HG03520 (cell line): ENCODE results near the gene CHD8.
"Not testable (repeated sequence)": the region's sequence is repeated elsewhere in the genome, so short reads cannot be mapped to it uniquely, and the experiment has no call there.

Experiments used
- ATAC-seq: cut with Tn5 transposase; IDR thresholded peaks from one replicate; pipeline ENCODE4 v1.9.1; 2021; ENCODE audit warnings: mild to moderate bottlenecking, moderate library complexity; ENCODE audit not compliant: unreplicated experiment

CHD8 gene, protein sequence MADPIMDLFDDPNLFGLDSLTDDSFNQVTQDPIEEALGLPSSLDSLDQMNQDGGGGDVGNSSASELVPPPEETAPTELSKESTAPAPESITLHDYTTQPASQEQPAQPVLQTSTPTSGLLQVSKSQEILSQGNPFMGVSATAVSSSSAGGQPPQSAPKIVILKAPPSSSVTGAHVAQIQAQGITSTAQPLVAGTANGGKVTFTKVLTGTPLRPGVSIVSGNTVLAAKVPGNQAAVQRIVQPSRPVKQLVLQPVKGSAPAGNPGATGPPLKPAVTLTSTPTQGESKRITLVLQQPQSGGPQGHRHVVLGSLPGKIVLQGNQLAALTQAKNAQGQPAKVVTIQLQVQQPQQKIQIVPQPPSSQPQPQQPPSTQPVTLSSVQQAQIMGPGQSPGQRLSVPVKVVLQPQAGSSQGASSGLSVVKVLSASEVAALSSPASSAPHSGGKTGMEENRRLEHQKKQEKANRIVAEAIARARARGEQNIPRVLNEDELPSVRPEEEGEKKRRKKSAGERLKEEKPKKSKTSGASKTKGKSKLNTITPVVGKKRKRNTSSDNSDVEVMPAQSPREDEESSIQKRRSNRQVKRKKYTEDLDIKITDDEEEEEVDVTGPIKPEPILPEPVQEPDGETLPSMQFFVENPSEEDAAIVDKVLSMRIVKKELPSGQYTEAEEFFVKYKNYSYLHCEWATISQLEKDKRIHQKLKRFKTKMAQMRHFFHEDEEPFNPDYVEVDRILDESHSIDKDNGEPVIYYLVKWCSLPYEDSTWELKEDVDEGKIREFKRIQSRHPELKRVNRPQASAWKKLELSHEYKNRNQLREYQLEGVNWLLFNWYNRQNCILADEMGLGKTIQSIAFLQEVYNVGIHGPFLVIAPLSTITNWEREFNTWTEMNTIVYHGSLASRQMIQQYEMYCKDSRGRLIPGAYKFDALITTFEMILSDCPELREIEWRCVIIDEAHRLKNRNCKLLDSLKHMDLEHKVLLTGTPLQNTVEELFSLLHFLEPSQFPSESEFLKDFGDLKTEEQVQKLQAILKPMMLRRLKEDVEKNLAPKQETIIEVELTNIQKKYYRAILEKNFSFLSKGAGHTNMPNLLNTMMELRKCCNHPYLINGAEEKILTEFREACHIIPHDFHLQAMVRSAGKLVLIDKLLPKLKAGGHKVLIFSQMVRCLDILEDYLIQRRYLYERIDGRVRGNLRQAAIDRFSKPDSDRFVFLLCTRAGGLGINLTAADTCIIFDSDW (N-terminal part only)

DNA sequence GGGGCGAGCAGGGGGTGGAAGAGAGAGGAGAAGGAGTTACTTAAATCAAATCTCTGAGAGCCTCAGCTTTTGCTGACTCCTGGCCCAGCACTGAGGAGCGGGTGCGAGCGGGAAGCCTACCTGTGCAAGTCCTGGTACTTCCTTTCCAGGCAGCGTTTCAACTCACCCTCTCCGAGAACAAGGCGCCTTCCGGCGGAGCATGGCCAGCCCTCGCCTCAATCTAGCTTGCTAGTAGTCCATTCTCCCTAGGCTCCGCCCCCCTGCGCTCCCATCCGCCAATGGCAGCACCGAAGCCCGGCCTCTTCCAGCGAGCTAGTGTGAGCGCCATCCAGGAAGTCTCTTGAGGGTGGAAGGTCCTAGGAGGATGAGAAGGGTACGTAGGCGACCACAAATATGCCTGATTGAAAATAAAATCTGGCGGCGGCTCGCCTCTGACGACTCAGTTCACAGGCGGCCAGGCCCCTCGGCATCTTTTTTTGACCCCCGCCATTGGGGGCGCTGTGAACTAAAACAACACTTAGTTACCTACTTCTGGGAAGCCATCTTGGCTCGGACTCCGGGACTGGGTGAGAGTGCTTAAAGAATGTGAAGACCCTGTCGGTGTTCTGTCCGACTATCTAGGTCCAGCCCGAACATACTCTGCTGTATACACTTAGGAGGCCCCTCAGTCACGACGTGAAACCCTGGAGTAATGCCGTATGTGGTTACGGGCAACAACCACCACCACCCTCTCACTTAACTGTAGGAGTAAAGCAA is at the start of gene CHD8:
Gene CHD8, minus strand, starts transcription at position 212 of the 756 bp plus-strand sequence. CDS start 24,480 bp downstream, outside the sequence.
- peak; percentile 95 for ATAC-seq

DNA sequence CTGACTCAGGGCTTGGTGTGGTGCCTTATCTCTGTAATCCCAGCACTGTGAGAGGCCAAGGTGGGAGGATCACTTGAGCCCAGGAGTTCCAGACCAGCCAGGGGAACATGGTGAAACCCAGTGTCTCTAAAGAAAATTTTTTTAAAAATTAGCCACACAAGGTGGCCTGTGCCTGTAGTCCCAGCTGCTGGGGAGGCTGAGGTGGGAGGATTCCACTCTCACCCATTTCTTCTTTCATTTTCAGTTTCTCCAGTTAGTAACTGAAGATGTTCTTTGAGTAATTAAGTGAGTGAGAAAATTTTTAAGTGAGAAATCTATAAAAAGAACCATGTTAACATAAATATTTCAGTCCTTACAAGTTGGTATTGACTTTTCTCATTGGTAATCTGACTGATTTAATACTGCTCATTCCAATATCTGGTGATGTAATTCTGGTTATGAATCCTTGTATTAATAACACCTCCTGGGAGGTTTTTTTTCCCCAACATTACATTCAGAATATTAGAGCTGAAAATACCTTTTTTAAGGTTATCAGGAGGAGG is 49.2 kb upstream of the CHD8 start:
- ATAC-seq: no peak

DNA sequence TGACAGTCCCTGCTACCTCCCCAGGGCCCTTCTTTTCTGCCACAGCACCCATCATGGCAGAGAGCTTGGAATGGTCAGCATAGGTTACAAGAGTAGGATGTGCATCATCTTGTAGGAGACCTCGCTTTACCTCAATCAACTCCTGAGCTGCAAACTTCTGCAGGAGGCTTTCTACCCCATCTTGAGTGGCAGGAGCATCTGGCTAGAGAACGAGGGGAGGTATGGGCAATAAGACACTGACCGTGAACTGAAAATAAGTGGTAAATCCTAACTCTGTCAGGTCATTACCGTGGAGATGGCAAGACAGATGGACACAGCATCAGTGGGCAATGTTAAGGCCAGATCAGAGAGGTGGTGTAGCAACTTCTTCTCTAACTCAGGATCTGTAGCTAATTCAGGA is 47.5 kb upstream of the CHD8 start:
- no peak for ATAC-seq

DNA sequence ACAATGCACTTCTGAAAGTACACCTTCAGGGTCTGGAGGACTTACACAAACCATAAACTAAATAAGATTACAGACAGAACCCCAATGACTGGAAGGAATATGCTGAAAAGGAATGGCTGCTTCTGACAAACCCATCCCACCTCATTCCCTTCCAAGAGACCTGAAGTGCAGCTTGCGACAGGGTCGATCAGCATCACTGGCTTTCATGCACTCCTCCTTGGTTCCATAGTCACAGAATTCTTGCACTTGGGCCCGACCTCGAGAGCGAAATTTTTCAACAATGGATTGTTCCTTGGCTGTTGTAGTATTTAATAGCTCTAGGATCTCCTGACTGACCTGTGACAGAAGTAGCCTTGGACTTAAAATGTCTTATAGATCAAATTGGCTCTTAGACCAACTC is 45.6 kb upstream of the CHD8 start:
- no peak for ATAC-seq

DNA sequence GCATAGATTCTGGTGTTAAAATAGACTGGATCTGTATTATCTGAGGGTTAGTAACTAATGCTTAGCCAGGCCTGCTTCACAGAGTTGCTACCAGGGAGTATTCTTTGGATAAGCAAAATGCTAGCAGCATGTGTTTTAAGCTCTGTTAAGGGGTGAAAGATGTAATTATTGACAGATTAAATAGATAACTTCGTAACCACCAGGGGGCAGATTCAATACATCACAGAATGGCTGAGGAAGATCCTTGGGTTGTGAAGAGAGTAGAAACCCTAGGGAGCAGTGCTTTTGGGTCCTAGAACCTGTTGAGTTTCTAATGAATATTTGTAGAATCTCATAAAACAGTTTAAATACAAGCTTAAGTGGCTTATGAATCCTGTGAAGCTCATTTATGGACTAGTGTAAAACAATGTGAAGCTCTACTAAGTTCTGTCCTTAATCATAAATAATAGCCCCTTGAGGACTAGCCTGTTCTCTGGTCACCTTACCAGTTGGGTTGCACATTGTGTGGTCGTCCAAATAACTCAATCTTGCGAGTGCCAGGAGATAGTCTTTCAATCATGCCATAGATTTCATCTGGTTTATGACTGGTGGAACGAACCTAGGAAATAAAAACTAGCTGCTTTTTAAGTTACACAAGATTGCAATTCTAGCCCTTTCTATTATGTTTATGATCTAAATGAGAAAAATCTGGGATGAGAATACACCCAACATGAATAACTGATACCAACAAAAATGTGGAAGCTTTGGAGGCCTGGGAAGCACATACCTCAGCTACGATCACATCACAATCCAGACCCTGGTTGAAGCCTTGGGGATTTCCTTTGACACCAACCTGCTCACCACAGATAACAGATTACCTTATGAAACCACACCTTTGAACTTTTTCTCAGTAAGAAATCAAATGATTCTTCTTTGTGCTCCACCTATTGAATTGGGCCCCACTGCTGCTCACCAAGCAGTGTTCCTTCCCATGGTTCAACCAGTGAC is 42.9 kb upstream of the CHD8 start:
- ATAC-seq: no peak

DNA sequence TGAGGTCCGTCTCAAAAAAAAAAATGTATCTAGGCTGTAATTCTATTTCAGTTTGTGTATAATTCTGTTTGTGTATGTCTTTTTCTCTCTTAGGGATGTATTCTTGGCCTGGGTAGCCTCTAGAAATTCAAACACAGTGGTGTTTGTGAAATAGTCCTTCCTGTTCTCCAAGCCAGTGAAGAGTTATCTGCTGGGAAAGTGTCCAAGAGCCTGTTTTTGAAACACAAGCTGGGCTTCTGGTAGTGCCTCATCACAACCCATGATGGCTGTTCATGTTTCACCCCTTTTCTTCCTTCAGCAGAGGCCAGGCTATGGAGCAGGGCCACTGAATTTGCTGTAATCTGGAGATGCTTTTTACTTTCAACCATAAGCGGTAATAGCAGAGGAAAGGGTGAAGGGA is 40.5 kb upstream of the CHD8 start:
- ATAC-seq: no peak

DNA sequence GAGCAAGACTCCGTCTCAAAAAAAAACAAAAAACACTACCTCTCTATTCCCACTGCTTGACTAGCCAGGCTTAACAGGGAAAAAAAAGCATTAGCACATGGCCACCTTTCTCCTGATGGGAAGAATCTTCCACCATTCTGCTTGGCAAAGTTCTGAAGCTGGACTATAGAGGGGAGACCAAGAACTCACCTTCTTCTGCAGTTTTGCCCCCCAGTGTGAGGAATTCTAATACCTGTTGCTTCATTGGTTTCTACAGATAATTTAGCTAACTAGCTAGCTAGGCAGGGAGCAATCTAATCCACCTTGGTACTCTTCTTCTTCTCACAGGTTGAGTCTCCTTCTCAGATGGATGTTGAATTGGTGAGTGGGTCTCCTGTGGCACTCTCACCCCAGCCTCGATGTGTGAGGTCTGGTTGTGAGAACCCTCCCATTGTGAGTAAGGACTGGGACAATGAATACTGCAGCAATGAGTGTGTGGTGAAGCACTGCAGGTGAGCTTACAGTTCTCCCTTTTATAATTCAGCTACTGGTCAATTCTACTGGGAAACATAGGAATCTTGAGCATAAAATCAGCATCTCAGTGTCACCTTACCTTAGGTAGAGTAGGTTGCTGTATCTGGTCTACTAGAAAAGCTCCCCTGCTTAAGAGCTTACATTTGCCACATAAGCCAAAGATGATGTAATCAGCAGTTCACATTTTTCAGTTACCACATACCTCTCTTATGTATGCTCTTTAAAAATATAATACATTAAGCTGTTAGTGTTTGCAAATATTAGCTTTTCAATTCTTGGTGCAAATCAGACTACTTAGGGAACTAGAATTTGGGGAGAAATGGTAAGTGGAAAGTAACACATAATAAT is 39.2 kb upstream of the CHD8 start:
- ATAC-seq: no peak

DNA sequence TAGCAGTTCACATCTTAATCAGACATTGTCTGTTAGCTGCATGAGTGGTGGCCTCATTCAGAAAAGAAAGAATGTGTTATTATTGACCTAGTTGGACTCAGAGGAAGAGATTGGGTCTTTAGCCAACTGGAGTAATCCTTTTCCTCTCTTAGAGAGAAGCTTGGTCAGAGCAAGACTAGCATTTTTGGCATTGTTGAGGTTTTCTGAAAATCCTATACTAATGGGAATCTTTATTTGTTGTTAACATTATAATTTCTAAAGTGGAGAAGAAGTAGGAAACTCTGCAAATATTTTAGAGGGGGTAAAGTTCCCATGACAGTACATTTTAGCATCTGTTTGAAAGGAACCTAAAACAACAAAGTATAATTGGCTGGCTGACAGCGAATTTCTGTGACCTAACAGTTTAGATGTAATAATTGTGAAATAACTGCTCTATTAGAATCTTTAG is 30.7 kb upstream of the CHD8 start:
- no peak for ATAC-seq

DNA sequence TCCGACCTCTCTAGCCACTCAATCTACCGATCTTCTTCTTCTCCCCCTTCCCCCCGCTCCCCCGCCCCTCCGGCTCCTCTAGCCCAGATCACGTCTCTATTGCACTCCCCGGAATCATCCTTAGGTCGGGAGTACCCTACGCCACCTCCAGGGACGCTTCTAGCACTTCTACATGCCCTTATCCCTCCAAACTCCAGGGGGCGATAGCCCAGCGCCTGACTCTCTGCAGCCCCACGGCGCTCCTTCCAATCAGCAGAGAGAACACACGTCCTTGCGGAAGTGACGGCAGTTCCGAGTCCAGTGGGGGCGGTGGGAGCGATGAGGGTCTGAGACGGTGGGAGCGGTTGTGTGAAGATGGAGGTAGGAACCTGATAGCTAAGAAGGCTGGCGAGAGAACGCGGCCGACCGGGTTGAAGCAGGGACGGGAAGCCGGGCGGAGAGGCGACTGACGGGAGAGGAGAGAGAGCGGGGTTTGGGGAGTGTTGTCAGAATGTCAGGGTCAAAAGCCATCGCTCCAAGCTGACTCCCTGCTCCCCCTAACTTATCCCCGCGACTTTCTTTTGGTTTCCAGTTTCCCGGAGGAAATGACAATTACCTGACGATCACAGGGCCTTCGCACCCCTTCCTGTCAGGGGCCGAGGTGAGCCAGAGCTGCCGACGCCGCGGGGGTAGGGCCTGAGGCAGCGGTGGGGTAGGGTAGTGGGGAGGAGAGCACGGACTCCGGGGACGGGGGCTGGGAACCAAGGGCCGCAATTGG is 21.2 kb upstream of the CHD8 start, which contains the start of the genes RAB2B and TOX4:
Gene RAB2B, minus strand, starts transcription at position 35 of the 757 bp plus-strand sequence. CDS start 87 bp downstream, outside the sequence.
Gene TOX4, plus strand, starts transcription at position 271 of the 757 bp plus-strand sequence. Its CDS starts 84 bp downstream, at position 355.
- ATAC-seq: peak; percentile 99

DNA sequence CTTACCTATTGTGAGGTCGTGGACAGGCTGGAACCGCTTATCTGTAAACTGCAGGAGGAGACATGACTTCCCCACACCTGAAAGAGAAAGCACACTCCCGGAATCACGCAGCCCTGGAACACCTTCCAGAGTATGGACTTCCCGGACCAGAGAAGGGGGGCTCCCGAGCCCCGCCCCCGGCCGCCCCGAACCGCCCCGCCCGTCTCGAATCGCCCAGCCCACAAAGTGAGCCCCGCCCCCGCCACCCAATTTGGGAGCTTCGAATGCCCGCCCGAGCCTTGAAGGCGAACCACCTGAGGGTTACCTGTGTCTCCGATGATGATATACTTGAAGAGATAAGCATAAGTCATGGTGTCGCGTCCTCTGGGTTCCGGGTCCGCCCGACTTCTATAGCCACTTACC is 20.6 kb upstream of the CHD8 start:
- no peak for ATAC-seq

DNA sequence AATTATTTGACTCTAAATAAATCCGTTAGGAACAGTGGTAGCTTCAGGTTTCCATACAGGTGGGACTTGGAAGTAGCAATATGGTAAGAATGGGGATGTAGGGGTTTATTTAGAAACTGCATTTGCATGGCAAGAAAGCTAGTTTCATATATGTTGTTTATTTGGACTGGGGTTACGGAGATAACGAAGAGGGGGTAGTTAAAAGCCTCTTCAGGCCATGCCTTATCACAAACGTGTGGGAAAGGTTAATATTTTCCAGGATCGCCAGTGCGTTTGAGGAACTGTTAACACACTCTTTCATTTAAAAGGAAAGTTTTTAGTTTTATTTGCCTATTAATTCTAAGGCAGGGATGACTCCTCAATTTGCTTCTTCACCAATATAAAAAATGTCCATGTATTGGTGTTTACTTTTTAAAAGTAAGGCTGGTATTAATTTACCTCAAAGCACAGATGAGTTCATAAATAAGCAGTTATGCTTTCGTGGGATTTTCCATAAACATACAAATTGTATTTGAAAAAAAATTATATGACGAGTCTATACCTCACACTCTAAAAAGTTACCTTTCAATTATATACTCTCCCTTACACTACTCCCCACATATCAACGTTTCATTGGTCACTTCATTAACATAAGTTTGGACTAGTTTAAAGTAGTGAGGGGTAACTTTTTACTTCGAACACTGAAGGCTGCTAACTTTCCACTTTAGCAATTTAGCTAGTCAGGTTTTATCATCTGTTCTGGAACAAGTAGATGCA is 20.0 kb upstream of the CHD8 start:
- ATAC-seq: no peak

DNA sequence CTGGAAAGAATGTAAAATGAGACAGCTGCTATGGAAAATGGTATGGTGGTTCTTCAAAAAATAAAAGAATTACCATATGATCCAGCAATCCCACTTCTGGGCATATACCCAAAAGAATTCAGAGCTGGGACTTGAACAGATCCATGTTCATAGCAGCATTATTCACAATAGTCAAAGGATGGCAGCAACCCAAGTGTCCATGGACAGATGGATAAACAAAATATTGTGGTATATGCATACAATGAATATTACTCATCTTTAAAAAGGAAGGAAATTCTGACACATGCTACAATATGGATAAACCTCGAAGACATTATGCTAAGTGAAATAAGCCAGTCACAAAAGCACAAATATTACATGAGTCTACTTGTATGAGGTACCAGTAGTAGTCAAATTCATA is 11.7 kb upstream of the CHD8 start:
- ATAC-seq: no peak

DNA sequence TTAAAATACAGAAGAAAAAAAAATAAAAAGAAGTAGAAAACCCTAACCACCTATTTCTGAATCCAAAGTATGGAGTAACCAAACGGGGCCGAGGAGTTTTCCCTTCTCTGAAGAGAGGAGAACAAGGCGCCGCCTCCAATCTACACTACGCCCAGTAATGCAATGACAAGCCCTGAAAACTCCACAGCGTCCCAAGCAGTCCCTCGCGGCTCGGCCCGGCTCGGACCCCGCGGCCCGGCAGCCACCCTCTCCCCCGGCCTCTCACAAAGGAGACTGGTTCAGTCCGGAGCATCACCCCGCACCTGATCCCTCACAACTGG is 371 bp downstream of the CHD8 start:
- ATAC-seq: peak; percentile 19

DNA sequence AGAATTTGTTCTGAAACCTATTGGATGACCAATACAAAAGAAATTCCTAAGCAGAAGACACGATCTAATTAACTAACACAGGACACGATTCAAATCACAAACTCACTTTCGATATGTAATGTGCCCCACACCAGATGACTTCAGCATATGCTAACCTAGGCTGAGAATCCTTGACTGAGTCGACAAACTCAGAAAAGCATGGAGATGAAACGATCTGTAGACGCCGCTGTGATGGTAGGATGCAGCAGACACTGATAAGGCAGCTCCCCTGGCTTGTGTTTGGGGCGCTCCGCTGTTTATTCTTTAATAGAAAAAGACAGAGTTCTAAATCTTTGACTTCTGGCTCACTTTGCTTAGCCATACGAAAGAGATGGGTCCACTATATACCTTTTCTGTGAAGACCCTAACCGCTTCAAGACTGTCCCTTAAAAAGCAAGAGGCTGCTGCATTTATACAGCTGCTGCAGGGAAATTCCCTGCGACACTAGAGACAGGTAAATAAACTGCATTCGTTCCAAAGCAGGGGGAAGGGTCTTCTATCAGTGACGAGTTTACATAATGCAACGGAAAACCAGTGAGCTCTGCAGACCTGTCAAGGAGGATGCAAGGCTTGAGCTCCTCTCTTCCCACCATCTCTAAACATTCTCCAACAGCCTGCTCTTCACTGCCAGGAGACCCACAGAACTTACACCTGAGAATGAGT is 929 bp downstream of the CHD8 start:
- ATAC-seq: no peak

DNA sequence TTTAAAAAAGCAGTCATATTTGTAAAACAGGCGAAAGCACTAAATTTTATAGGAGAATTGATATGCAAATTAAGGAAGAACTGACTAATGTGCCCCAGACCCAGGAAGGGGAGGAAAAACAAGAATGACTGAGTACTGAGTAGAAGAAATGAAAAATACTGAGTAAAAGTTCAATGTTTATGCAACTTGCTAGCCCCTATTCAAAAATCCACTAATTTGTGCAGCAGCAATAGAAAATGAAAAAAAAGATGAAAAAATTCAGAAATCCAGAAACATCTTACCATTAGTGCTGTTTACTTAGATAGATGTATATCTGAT is 6.1 kb downstream of the CHD8 start:
- ATAC-seq: no peak

DNA sequence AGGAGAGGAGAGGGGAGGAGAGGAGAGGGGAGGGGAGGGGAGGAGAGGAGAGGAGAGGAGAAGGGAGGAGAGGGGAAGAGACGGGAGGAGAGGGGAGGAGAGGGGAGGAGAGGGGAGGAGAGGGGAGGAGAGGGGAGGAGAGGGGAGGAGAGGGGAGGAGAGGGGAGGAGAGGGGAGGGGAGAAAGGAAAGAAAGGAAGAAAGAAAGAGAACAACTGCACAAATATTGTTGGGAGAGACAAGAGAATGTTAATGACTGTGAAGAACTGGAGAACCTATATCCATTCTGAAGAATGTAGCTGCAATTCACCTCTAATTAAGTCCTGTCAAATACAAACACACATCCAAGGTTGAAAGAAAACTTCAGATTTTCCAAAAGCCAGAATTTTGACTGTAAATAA is 13.3 kb downstream of the CHD8 start:
- not testable (repeated sequence) for ATAC-seq
